ENCODE results near the gene EDEM2.
"Not testable (repeated sequence)": the region's sequence is repeated elsewhere in the genome, so short reads cannot be mapped to it uniquely, and the experiment has no call there.

EDEM2 gene

DNA sequence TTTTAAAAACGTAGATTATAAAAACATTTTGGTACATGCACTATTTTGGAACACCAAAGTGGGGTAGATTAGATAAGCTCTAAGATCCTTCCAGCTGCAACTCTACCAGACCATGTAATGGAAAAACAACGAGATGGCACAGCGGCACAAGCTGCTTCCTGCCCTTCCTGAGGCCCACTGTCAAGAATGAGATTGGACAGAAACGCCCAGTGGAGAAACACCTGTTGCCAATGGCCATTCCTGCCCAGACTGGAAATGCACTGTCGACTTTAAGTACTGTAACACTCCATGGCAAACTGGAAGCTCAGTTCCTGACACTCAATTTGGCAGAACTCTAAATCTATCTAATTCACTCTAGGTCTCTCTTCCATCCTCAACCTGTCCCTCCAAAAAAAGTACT is 21.4 kb downstream of the EDEM2 start:
- DNase-seq (ENCODE audit: low spot score), result no peak

DNA sequence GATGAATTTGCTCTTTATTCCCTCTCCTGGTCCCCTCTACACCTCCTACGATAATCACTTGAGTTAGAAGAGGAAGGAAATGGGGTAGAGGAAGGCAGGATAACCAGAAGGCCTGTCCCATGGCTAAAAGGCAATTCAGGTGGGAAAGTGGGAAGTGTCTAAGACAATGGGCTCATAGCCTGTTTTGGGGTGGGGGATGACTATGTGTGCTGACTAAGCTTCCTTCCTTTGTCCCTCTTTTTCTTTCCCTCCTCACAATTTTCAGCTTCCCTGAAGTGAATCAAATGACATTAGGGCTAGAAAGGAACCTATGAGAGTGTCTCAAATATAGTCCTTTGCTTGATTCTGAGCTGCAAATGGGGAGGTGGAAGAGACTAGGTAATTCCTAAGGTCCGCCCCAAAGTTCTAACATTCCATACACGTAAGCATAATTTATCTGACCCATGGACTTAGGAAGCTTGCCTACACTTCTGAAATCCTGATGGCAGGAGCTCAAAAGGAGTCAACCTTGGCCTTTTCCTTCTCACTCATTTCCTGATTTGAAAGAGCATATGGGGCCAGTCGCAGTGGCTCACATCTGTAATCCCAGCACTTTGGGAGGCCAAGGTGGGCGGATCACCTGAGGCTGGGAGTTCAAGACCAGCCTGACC is 24.3 kb downstream of the EDEM2 start:
- no peak for DNase-seq (ENCODE audit: low spot score)

DNA sequence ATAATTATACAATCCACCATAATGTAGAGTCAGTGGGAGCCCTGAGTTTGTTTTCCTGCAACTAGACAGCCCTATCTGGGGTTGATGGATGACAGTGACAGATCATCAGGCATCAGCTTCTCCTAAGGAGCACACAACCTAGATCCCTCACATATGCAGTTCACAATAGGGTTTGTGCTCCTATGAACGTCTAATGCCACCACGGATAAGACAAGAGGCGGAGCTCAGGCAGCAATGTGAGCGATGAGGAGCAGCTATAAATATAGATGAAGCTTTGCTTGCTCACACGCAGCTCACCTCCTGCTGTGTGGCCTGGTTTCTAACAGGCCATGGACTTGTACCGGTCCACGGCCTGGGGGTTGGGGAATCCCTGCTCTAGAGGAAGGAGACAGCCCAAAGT is 25.9 kb downstream of the EDEM2 start:
- no peak for DNase-seq (ENCODE audit: low spot score)

DNA sequence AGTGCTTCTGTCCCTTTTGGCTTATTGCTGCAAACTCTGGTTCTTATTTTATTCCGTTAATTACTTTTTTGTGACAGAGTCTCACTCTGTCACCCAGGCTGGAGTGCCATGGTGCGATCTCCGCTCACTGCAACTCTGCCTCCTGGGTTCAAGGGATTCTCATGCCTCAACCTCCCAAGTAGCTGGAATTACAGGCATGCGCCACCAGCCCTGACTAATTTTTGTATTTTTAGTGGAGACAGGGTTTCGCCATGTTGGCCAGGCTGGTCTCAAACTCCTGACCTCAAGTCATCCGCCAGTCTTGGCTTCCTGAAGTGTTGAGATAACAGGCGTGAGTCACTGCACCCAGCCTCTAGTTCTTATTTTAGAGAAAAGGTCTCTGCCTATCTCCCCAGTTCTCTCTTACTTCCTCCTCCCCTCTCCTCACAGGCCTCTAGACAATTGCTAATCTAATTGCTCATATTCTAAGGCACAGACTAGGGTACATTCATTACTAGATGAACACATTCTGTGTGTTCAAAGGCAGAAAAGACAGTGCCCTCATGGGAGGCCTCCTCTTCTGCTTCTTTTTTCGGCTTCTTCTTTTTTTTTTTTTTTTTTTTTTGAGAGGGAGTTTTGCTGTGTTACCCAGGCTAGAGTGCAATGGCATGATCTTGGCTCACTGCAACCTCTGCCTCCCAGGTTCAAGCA is 27.0 kb downstream of the EDEM2 start:
- DNase-seq (ENCODE audit: low spot score), result no peak

DNA sequence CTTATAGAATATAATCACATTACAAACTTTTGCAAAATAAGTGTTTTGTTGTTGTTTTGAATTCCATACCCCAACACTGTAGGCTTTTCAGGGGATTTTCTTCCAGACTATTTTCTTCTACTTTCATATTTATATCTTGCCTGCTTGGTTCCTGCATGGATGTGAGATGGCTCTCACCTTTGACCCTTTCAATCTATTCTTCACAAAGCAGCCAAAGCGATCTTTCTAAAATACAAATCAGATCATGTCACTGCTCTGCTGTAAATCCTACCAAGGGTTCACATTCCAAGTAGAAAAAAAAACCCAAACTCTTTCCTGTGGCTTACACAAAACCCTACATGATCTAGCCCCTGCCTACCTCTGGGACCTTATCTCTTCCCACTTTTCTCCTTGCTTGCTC is 29.5 kb downstream of the EDEM2 start:
- DNase-seq (ENCODE audit: low spot score), result no peak

DNA sequence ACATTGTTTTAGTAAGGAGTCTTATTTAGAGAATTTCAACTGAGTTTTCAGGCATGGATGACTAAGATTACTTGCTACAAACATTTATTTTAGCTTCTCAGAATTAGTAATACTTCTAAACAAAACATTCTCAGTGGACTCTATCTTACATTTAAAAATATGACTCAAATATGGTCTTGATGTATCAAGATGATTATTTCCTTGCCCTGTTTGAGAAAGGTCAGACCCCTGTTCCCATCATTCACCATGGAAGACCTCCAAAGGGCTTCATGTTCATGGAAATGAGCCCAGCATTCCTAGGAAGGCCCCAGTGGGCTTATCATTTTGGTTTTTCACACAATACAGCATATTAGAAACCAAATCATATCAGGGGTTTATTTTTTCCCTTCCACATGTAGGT is 29.9 kb downstream of the EDEM2 start:
- peak; percentile 16 for DNase-seq (ENCODE audit: low spot score)

DNA sequence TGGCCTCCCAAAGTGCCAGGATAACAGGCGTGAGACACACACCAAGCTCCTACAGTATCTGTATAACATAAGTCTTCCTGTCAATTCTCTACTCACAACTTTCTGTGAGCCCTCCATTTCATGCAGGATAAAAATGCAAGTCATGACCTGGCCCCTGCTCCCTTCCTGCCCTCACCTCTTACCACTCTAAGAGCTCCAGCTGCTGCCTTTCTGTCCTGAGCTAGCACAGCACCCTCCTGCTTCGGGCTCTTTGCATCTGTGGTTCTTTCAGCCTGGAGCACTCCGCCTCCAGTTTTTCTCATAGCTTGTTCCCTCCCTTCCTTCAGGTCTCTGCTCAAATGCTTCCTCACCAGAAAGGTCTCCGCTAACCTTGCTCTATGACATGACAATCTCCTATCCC is 30.9 kb downstream of the EDEM2 start:
- no peak for DNase-seq (ENCODE audit: low spot score)

DNA sequence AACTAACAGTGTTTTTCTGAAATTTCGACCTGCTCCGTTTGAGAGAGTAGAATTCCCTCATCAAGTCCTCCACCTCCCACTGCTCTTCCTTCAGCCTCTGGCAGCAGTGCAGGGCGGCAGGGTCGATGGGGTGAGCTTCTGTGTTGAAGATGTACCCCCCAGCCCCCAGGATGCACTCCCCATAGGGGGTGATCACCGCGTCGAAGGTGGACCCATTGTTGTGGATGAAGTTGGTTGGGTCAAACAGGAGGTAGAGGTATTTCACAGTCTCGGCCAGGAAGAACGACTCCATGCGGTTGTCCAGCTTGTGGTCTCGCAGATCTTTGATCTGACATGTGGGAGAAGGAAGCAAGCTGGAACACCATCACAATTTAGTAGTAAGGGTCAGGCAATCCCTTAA is 31.5 kb downstream of the EDEM2 start:
- DNase-seq (ENCODE audit: low spot score), result no peak

DNA sequence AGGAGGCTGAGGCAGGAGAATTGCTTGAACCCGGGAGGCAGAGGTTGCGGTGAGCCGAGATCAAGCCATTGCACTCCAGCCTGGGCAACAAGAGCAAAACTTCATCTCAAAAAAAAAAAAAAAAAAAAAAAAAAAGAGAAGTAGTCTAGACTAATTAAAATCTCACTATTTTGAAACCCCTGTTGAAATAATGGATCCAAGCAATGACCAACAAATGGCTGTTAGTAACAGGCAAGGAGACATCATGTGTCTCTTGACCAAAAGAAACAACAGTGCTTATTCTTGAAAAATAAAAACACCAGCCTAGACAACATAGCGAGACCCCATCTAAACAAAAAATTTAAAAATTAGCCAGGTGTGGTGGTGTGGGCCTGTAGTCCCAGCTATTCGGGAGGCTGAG is 34.9 kb downstream of the EDEM2 start:
- not testable (repeated sequence) for DNase-seq (ENCODE audit: low spot score)

DNA sequence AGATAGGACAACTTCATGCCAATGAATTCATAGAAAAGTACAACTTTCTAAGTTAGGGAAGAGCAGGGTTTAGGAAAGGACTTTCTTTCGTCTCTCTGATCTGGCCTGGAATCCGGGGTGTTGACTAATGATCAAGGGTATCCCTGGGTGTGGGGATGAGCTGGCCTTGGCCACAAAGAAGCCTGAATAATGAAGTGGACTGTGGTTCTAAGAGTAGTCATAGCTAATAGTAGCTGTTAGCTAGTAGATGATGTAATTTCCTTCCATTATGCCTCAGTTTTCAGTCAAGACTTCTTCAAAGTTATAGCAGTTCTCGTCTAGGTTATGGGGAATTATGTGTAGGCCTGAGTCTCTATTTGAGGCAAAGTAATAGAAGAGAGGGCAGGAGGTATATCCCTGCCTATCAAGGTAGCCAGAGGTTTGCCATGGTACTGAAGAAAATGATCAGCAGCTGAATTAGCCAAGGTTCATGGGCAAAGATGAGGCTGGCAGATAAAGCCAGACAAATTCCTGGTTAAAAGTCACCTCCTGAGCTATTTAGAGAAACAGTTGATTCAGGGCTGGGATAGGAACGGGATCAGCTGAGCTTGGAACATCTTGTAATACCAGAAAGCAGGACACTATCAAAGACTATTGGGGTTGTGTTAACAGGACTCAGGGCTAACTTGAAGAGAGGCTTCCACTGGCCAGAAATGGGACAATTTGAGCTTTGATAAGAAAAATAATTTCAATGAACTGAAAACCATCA is 35.8 kb downstream of the EDEM2 start:
- peak; percentile 64 for DNase-seq (ENCODE audit: low spot score)

DNA sequence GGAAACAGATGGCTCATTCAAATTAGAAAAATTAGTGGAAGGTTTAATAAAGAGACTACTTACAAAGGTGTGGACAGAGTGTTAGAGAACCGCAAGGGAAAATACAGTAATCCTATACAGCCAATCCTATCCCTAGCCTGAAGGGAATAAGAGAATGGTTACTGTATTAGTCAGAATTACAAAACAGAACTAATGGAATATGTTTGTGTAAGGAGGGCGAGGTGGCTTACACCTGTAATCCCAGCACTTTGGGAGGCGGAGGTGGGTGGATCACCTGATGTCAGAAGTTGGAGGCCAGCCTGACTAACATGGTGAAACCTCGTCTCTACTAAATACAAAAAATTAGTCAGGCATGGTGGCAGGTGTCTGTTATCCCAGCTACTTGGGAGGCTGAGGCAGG is 38.2 kb downstream of the EDEM2 start:
- no peak for DNase-seq (ENCODE audit: low spot score)

DNA sequence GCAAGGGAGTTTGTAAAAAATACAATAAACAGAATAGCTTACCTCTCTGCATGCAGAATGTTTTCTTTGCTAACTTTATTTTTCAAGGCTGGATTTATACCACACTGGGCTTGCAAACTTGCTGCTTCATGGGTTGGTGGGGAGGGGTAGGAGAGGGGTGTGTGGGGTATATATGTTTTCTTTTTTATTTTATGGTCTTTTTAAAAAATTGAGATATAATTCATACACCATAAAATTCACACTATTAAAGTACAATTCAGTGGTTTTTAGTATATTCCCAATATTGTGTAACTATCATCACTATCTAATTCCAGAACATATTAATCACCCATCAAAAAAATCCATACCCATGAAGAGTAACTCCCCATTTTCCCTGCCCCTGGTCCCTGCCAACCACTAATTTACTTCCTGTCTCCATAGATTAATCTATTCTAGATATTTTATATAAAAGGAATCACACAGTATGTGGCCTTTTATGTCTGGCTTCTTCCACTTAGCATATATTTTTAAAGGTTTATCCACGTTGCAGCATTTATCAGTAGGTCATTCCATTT is 40.2 kb downstream of the EDEM2 start:
- no peak for DNase-seq (ENCODE audit: low spot score)

DNA sequence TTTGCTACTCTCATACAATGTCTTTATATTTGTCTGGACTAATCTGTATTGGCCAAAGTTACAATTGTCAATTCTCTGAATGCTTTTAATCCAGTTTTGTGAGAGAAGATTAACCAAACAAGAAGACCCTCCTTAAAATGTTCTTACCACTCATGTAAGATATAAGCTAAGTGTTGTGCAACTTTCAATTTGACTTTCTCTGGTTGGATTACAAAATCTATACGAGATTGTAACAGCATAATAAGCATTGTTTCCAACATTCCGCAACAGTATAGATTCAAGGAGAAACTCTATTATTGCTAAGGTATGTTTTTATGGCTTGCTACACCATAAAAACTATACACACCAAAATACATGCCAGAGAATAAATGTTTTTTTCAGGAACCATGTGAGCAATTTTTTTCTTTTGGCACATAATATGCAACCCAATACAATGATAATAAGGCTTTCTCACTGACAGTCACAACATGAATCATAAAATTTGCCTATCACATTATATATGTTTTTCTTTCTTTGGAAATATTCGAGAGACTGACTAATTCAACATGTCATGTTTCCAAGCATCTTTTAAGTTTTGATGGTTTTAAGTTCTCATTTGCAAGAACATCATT is 42.3 kb downstream of the EDEM2 start:
- DNase-seq (ENCODE audit: low spot score), result no peak

DNA sequence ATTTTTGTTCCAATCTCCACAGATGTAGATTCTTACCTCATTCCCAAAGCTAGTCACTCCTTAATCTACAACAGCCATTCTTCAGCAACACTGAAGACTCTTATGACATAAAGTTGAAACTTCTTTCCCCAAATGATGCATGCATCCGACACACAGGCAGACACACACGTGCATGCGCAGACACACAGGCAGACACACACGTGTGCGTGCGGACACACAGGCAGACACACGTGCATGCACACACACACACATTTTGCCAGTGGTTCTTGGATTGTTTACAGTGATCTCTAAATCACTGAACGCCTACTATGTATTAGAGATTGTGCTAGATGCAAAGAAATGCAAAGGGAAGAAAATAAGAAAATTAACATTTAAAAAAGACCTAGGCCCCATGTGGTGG is 45.5 kb downstream of the EDEM2 start:
- no peak for DNase-seq (ENCODE audit: low spot score)

DNA sequence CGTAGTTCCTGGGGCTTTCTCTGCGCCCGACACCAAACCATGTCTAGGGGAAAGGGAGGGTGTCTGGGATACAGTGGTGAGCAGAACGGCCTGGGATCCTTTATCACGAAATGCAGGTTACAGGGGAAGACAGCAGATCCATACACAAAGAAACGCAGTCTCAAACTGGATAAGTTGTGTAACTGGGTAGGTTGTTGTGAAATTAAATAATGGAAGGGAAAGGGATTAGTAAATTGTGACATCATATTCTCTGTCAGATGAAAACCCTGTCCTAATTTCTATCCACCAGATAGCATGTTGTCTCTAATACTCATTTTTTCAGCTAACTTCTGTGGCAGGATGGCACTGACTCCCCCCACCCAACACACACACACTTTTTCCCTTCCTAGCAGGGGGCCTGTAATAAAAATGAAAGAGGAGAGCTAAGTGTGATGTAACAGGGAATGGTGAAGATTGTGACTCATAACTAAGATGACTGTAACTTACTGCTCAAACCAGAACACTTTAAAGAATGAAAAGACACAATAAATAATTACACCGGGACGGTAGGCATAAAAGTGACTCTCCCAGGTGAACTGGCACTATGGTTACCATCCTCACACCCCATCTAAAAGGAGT is 53.8 kb downstream of the EDEM2 start:
- peak; percentile 63 for DNase-seq (ENCODE audit: low spot score)

DNA sequence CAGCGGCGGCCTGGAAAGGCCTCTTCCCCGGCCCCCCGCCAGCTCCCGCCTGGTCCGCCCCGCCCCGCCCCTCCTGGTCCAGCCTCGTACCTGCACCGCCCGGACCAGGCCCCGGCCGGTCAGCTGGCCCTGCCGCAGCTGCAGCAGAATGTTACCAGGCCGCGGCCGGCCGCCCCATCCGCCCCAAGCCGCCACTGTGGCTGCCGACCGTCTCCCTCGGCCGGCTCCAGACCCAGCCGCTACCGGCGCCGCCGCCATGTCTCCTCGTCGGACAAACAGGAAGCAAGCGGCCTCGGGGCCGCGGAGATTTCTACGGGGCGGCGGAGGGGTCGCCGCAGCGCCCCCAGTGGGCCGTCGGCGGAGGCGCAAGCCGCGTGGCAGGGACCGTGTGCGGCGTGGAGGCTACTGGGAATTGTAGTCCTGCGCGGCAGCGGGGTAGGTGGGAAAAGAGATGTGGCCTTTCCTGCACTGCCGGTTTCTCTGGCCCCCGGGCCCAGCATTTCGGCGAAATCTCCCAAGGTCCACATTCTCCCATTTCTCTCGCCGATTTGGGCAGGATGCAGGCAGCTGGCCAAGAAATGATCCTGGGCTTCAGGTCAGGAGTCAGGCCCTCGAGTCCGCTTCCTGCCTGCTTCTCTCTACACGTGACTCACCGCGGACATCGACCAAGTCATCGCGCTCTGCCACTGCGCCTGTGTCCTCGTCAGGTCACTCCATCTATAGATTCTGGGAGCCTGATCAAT is 54.4 kb downstream of the EDEM2 start, which contains the start of gene TRPC4AP:
TRPC4AP (minus strand) TSS at position 284 of the 743 bp plus-strand sequence; CDS start at position 258, 26 bp downstream.
- peak; percentile 92 for DNase-seq (ENCODE audit: low spot score)

DNA sequence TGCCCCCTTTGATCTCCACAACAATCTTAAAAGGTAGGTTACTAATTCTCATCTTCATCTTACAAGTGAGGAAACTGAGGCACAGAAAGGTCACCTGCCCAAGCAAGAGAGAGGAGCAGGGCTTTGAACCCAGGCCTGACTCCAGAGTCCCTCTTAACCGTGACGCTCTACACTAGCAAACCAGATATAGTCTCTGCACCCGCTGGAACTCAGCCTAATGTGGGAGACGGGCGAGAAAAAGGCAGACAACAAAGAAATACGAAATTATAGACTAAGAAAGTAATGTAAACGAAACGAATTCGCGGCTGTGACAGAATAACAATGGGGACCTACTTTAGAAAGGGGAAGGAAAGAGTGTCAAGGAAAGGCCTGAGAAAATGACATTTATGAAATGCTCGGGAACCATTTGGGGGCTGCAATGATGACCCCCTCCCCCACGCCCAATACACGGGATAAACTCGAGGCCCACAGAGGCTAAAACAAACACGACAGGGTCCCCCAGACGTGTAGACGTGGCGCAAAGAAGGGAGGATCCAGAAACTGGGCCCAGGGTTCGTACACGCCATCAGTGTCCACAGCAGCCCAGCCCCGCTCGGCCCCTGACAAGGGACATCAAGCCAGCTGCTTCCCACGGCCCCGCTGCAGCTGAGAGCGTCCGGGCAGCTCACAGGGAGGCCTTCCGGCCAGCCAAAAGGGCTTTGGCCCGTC is 55.2 kb downstream of the EDEM2 start:
- DNase-seq (ENCODE audit: low spot score), result peak; percentile 27

DNA sequence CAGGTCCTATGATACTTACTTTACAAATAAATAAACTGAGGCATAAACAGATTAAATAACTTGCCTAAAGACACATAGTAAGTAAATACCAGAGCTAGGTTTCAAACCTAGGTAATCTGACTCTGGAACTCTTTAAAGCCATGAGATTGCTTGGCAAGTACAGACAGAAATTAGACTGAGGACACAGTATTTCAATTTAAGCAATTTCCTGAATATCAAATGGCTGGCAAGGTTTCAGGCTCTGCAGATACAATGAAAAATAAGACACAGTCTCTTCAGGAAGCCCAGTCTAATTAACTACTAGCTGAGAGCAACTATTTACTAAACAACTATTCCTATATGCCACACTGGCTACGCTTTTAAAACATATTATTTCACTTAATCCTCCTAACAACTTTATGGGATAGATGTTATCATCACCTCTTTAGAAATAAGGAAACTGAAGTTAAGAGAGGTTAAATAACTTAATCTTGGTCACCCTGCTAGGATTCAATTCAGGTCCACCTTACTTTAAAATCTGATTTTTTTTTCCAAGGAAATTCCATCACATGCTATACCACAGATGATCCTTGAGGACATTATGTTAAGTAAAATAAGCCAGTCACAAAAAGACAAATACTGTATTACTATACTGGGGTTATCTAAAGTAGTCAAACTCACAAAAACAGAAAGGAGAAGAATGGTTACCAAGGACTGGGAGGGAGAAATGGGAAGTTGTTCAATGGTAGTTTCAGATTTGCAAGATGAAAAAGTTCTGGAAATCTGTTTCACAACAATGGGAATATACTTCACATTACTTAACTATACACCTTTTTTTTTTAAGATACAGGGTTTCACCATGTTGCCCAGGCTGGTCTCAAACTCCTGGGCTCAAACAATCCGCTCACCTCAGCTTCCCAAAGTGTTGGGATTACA is 58.6 kb downstream of the EDEM2 start:
- DNase-seq (ENCODE audit: low spot score), result no peak

DNA sequence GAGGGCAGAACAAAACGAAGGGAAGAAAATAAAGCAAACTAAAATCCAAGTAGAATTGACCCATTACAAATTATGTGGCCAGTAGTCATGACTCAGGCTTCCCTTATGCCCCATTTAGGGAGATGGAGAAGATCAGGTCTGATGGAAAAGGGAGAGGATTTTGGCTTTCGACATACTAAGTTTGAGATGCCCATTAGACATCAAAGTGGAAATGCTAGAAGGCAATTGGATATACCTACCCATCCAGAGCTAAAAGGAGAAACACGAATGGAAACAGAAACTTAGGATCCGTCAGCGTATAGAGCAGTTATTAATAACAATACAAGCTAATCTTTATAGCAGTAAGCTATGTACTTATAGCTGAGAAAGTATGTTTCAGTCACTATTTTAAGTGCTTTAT is 59.3 kb downstream of the EDEM2 start:
- DNase-seq (ENCODE audit: low spot score), result no peak

DNA sequence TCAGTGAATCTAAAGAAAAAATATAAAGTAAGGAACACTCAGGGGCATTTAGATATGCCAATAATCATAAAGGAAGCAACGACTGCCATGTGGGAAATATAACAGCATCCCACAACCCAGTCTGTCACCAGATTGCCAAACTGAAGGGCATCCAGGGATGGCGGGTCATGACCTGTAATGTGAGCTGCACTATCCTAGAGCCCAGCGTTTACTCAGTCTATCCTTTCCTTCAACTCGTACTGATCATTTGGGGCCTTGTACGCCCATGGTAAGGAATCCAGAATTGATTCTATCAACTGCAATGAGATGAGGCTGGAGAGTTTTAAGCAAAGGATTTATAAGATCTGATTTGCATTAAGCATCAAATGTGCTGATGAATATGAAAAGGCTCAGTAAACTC is 59.8 kb downstream of the EDEM2 start:
- DNase-seq (ENCODE audit: low spot score), result no peak
